Head of caudate nucleus (tissue), 42 donors: ENCODE data around the gene ZNF451.
"Not testable (repeated sequence)": the region's sequence is repeated elsewhere in the genome, so short reads cannot be mapped to it uniquely, and the experiment has no call there.

Experiments
- DNase-seq, 42 donors: peaks; one replicate each; pipeline versions ENCODE4 v3.0.0 to v3.0.0-alpha.2; 2020 to 2021; ENCODE audit warnings: mixed read lengths in 7 of 42
- intact Hi-C: fragments of 100-400 bp; cut with DNase I; formaldehyde crosslinking; loops from one replicate; pipeline ENCODE4 v1.15.0; 2022

The ZNF451 gene

GRCh38 chr6:57089265-57089664 lies 723 bp upstream of the ZNF451 start:
- DNase-seq, result no peak
- intact Hi-C loops, result loop anchor here (5.0 kb wide), 1 partner anchor 42 kb away; the partner anchor contains the start of gene KIAA1586

- DNase-seq, intact Hi-C loops: not testable (repeated sequence)
Measured at GRCh38 chr6:57090458-57091067, 575 bp downstream of the ZNF451 start.

- intact Hi-C loops, DNase-seq: not testable (repeated sequence)
Measured at GRCh38 chr6:57091375-57091774, 1.4 kb downstream of the ZNF451 start.

- DNase-seq, result no peak
- intact Hi-C loops, result no loop called here
Measured at GRCh38 chr6:57094689-57095088, 4.7 kb downstream of the ZNF451 start.

- intact Hi-C loops, result no loop called here
Measured at GRCh38 chr6:57097596-57097995, 7.6 kb downstream of the ZNF451 start.

DNA sequence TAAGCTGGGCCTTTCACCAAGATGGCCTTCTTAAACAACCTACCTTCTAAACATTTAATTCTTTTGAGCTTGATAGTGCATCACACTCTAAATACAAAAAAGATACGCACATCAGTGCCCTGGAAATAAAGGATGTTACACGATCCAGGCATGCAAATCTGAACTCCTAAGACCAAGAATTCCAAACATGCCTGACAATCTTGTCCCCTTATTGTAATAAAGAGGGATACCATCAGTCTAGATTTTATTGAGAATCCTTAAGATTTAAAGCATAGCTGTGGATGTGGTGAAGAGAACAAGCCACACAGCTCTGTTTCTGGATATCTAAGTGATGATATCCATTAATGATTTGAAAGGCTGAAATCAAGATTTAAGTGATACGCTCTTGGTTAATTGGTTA lies 13.0 kb downstream of the ZNF451 start:
- no peak for DNase-seq
- intact Hi-C loops, result no loop called here

More at GRCh38 chr6:57097596-57097995, 7.6 kb downstream of the ZNF451 start:
- DNase-seq, result no peak

DNA sequence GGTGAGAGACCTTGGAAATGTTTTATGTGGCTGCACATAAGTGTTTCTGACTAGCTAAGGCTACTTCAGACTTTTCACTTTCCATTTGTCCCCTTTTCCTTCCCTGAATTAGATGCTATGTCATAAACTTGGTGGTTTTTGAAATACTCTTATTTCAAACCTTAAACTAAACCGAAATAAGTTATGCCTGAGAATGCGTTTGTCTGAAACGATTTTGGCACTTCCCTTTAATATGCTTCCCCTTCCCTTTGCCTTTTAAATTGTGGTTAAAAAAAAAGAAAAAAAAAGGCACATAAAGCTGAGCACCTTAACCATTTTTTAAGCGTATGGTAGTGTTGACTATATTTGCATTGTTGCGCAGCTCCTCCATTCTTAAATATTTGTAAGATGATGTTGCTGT lies 14.3 kb downstream of the ZNF451 start:
- intact Hi-C loops, result no loop called here
- no peak for DNase-seq

- intact Hi-C loops, result no loop called here
- DNase-seq, result no peak
Measured at GRCh38 chr6:57106990-57107389, 17.0 kb downstream of the ZNF451 start.

GRCh38 chr6:57108691-57109090 lies 18.7 kb downstream of the ZNF451 start:
- intact Hi-C loops, result no loop called here
- no peak for DNase-seq

DNA sequence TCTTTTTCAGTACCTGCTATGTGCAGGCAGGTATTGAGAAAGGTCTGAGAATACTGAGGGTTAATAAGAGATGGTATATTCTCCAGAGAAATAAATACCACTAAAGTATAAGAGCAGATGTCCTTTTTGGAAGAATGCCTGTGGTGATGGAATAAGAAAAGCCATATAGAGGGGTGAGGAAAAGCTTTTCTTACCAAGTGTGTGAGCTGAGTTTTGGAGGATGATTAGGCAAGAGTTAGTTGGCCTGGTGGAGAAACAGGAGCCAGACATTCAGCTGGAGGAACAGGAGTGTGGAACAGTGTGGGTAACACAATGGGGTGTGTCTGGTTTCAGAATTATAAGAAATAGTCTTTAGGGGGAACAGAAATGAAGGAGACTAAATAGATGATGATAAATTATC lies 19.9 kb downstream of the ZNF451 start:
- intact Hi-C loops, result no loop called here
- DNase-seq, result no peak

GRCh38 chr6:57113105-57113504 lies 23.1 kb downstream of the ZNF451 start:
- DNase-seq, result no peak
- intact Hi-C loops, result no loop called here

DNA sequence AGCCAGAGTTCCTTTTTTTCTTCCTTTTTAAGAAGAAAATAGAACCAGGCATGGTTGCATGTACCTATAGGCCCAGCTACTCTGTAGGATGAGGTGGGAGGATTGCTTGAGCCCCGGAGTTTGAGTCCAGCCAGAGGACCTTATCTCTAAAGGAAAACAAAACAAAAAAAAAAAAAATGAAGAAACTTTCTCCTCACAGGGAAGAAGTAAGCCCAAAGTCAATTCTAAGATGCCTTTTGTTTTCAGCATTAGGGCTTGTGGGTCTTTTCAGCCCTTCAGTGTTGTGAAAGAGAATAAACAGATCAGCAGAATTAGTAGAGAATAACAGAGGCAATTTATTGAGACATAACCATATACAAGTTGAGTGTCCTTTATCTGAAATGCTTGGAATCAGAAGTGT lies 26.8 kb downstream of the ZNF451 start:
- no peak for DNase-seq
- intact Hi-C loops, result no loop called here

GRCh38 chr6:57117796-57118195 lies 27.8 kb downstream of the ZNF451 start:
- intact Hi-C loops, result no loop called here
- DNase-seq, result no peak

DNA sequence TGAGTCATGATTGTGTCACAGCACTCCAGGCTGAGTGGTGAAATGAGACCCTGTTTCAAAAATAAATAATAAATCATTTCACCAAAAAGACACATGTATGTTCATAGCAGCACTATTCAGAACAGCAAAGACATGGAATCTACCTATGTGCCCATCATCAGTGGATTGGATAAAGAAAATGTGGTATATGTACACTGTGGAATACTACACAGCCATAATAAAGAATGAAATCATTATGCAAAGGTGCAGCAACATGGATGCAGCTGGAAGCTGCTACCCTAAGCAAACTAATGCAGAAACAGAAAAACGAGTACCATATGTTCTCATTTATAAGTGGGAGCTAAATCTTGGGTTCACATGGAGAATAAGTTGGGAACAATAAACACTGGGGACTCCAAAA lies 33.1 kb downstream of the ZNF451 start:
- DNase-seq, result no peak
- intact Hi-C loops, result no loop called here

- intact Hi-C loops, result no loop called here
- peak in 1 of 42 donors; percentile 2 for DNase-seq
Measured at GRCh38 chr6:57127763-57128162, 37.8 kb downstream of the ZNF451 start.

- intact Hi-C loops, result no loop called here
Measured at GRCh38 chr6:57130661-57131177, 40.7 kb downstream of the ZNF451 start.

DNA sequence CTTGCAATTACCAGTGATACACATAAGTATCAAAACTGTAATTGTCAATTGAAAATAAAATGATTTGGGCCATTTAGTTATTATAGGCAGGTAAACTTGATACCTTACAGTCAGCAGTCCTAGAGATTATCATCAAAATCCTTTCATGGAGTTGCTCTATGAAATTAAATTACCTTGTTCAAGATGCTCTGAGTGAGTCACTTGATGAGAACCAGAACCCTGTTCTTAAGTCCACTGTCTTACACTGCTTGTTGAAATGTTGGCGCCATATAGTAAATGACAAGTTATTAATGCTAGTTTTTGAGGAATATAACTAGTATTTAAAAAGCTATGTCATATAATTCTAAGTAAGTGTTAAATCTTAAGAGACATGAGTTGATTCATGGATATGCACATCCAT lies 45.0 kb downstream of the ZNF451 start:
- intact Hi-C loops, result no loop called here

More at GRCh38 chr6:57130661-57131177, 40.7 kb downstream of the ZNF451 start:
- DNase-seq, result no peak

DNA sequence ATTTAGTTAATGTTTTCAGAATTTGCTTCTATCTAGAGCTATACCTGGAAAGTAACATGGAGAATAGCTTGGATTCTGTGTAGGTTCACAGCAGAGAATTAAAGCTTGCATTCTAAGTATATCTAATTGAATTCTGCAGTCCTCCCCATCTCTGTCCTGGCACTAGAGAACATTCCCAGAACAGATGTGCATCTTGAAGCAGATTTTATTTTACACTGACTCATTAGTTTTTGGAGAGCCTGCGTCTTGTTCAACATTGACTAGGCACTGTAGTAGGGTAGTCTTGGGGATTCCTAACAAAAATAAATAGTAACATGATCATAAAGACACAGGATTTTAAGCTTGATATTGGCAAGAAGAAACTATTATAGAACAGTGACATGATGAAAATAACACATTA lies 45.9 kb downstream of the ZNF451 start:
- intact Hi-C loops, result no loop called here
- no peak for DNase-seq

More for the DNA sequence above, 45.0 kb downstream of the ZNF451 start:
- DNase-seq, result no peak

- DNase-seq, result no peak
- intact Hi-C loops, result no loop called here
Measured at GRCh38 chr6:57137350-57137749, 47.4 kb downstream of the ZNF451 start.

DNA sequence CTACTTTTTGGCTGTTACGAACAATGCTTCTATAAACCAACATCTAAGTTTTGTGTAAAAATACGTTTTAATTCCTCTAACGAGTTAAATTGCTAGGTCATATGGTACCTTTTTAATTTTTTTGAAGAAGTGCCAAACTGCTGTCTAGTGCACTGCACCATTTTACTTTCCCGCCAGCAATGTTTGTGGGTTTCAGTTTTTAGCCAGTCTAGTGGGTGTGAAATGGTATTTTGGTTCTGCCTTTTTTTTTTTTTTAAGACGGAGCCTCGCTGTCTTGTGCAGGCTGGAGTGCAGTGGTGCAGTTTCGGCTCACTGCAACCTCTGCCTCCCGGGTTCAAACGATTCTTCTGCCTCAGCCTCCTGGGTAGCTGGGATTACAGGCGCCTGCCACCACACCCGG lies 48.0 kb downstream of the ZNF451 start:
- intact Hi-C loops, result no loop called here
- no peak for DNase-seq

GRCh38 chr6:57141451-57142177 lies 51.6 kb downstream of the ZNF451 start:
- intact Hi-C loops, result no loop called here
- DNase-seq, result no peak
